ENCODE results near the gene MAP3K1. TPM values are rescaled to one million over a fixed set of nuclear protein-coding genes. Genes with fewer than 3 reads are reported as not detected.
A peak's percentile ranks its signal among the peaks of the same experiment; 100 is the strongest.

The MAP3K1 gene
- total RNA-seq, 2 experiments from 2014 or later, result 33.4 to 35.9 TPM

GRCh38 chr5:56861893-56862485 is 46.6 kb downstream of the MAP3K1 start:
- Mint-ChIP-seq H3K4me3 (no peak overlapping the region), H3K4me1 (no peaks in the 10 kb centered on the region), H3K9me3 (no peaks in the 10 kb centered on the region), H3K36me3 (peaks cover 30% of the 10 kb centered on the region), H3K27me3 (no peaks in the 10 kb centered on the region), H3K27ac (no peak overlapping the region)
- DNase-seq (no peak), ATAC-seq (ENCODE audit: low read depth) (no peak)
- POLR2A ChIA-PET, result no interaction called here

- H3K27ac Mint-ChIP-seq, result no peak overlapping the region
- H3K4me3 Mint-ChIP-seq, result no peak overlapping the region
- ATAC-seq (ENCODE audit: low read depth), result no peak
- no peaks in the 10 kb centered on the region for H3K4me1 Mint-ChIP-seq
- no peaks in the 10 kb centered on the region for H3K27me3 Mint-ChIP-seq
- H3K36me3 Mint-ChIP-seq, result peaks cover 30% of the 10 kb centered on the region
- DNase-seq, result no peak
- no peaks in the 10 kb centered on the region for H3K9me3 Mint-ChIP-seq
- POLR2A ChIA-PET, result no interaction called here
Observed at GRCh38 chr5:56862909-56863308, 47.6 kb downstream of the MAP3K1 start.

- DNase-seq (no peak), ATAC-seq (ENCODE audit: low read depth) (no peak)
- no peaks in the 10 kb centered on the region for H3K27me3 Mint-ChIP-seq
- H3K36me3 Mint-ChIP-seq, result peaks cover 33% of the 10 kb centered on the region
- no peak overlapping the region for H3K4me3 Mint-ChIP-seq
- no peaks in the 10 kb centered on the region for H3K9me3 Mint-ChIP-seq
- no peak overlapping the region for H3K27ac Mint-ChIP-seq
- no peaks in the 10 kb centered on the region for H3K4me1 Mint-ChIP-seq
- POLR2A ChIA-PET, result no interaction called here
Observed at GRCh38 chr5:56871777-56872176, 56.4 kb downstream of the MAP3K1 start.

GRCh38 chr5:56873056-56873455 is 57.7 kb downstream of the MAP3K1 start:
- POLR2A ChIA-PET, result interaction anchor here (0.6 kb wide), 1 partner anchor 718 kb away, joined by 3 read pairs; no protein-coding TSS in a partner anchor
- Mint-ChIP-seq H3K27ac (no peak overlapping the region), H3K27me3 (no peaks in the 10 kb centered on the region)

GRCh38 chr5:56876327-56876726 is 61.0 kb downstream of the MAP3K1 start:
- Mint-ChIP-seq H3K4me3 (no peak overlapping the region), H3K9me3 (no peaks in the 10 kb centered on the region), H3K36me3 (peaks cover 42% of the 10 kb centered on the region), H3K27me3 (no peaks in the 10 kb centered on the region), H3K27ac (no peak overlapping the region), H3K4me1 (no peaks in the 10 kb centered on the region)
- ATAC-seq (ENCODE audit: low read depth), result no peak
- DNase-seq, result no peak
- POLR2A ChIA-PET, result no interaction called here

More at GRCh38 chr5:56873056-56873455, 57.7 kb downstream of the MAP3K1 start:
- DNase-seq (no peak), ATAC-seq (ENCODE audit: low read depth) (no peak)
- no peaks in the 10 kb centered on the region for H3K4me1 Mint-ChIP-seq
- no peaks in the 10 kb centered on the region for H3K9me3 Mint-ChIP-seq
- H3K36me3 Mint-ChIP-seq, result peaks cover 35% of the 10 kb centered on the region
- no peak overlapping the region for H3K4me3 Mint-ChIP-seq

- ATAC-seq (ENCODE audit: low read depth) (no peak), DNase-seq (no peak)
- Mint-ChIP-seq H3K4me1 (peaks cover 3% of the 10 kb centered on the region), H3K36me3 (peaks cover 49% of the 10 kb centered on the region), H3K27ac (no peak overlapping the region), H3K27me3 (no peaks in the 10 kb centered on the region), H3K4me3 (no peak overlapping the region), H3K9me3 (no peaks in the 10 kb centered on the region)
- POLR2A ChIA-PET, result no interaction called here
Observed at GRCh38 chr5:56881571-56881970, 66.2 kb downstream of the MAP3K1 start.

GRCh38 chr5:56893251-56893951 is 78.1 kb downstream of the MAP3K1 start:
- POLR2A ChIA-PET, result no interaction called here
- Mint-ChIP-seq H3K27ac (peak overlapping the region; percentile 4), H3K27me3 (no peaks in the 10 kb centered on the region), H3K36me3 (peaks cover 59% of the 10 kb centered on the region), H3K4me3 (no peak overlapping the region), H3K9me3 (no peaks in the 10 kb centered on the region), H3K4me1 (peaks cover 5% of the 10 kb centered on the region)
- DNase-seq (no peak), ATAC-seq (ENCODE audit: low read depth) (peak; percentile 61)

GRCh38 chr5:56896763-56897162 is 81.4 kb downstream of the MAP3K1 start:
- Mint-ChIP-seq H3K36me3 (peaks cover 32% of the 10 kb centered on the region), H3K27me3 (no peaks in the 10 kb centered on the region), H3K4me1 (peaks cover 5% of the 10 kb centered on the region), H3K4me3 (no peak overlapping the region), H3K27ac (no peak overlapping the region), H3K9me3 (no peaks in the 10 kb centered on the region)
- POLR2A ChIA-PET, result no interaction called here
- ATAC-seq (ENCODE audit: low read depth), result no peak
- no peak for DNase-seq

GRCh38 chr5:56898213-56898612 is 82.9 kb downstream of the MAP3K1 start:
- Mint-ChIP-seq H3K4me1 (peaks cover 3% of the 10 kb centered on the region), H3K9me3 (no peaks in the 10 kb centered on the region), H3K4me3 (no peak overlapping the region), H3K36me3 (peaks cover 23% of the 10 kb centered on the region), H3K27ac (no peak overlapping the region), H3K27me3 (no peaks in the 10 kb centered on the region)
- no peak for DNase-seq
- POLR2A ChIA-PET, result no interaction called here
- ATAC-seq (ENCODE audit: low read depth), result no peak

- Mint-ChIP-seq H3K9me3 (no peaks in the 10 kb centered on the region), H3K36me3 (peaks cover 10% of the 10 kb centered on the region), H3K4me1 (no peaks in the 10 kb centered on the region), H3K4me3 (no peak overlapping the region), H3K27me3 (peaks cover 8% of the 10 kb centered on the region), H3K27ac (no peak overlapping the region)
- DNase-seq, result no peak
- POLR2A ChIA-PET, result no interaction called here
- no peak for ATAC-seq (ENCODE audit: low read depth)
Observed at GRCh38 chr5:56900395-56900794, 85.0 kb downstream of the MAP3K1 start.

- Mint-ChIP-seq H3K27ac (no peak overlapping the region), H3K27me3 (peaks cover 8% of the 10 kb centered on the region), H3K4me3 (no peak overlapping the region), H3K9me3 (no peaks in the 10 kb centered on the region), H3K36me3 (peaks cover 8% of the 10 kb centered on the region), H3K4me1 (no peaks in the 10 kb centered on the region)
- POLR2A ChIA-PET, result no interaction called here
- ATAC-seq (ENCODE audit: low read depth) (peak; percentile 42), DNase-seq (no peak)
Observed at GRCh38 chr5:56900858-56901578, 85.7 kb downstream of the MAP3K1 start.

GRCh38 chr5:56908942-56909293 is 93.6 kb downstream of the MAP3K1 start:
- POLR2A ChIA-PET, result interaction anchor here (0.6 to 2.9 kb wide), 2 partner anchors 214 to 264 kb away, joined by 4 to 15 read pairs; partner anchors contain the start of gene GPBP1
- ATAC-seq (ENCODE audit: low read depth) (peak; percentile 15), DNase-seq (no peak)
- peaks cover 6% of the 10 kb centered on the region for H3K36me3 Mint-ChIP-seq
- no peaks in the 10 kb centered on the region for H3K9me3 Mint-ChIP-seq
- H3K4me3 Mint-ChIP-seq, result peak overlapping the region; percentile 96
- peak overlapping the region; percentile 88 for H3K27ac Mint-ChIP-seq
- H3K27me3 Mint-ChIP-seq, result peaks cover 13% of the 10 kb centered on the region
- peaks cover 18% of the 10 kb centered on the region for H3K4me1 Mint-ChIP-seq

- Mint-ChIP-seq H3K4me1 (peaks cover 18% of the 10 kb centered on the region), H3K27me3 (peaks cover 9% of the 10 kb centered on the region)
- peak; percentile 80 for ATAC-seq (ENCODE audit: low read depth)
Observed at GRCh38 chr5:56909294-56910209, 94.2 kb downstream of the MAP3K1 start, which contains the start of gene SETD9. Gene SETD9, plus strand, starts transcription at chr5:56909596. Its CDS starts 50 bp downstream, at chr5:56909646.

More at GRCh38 chr5:56909294-56910209, 94.2 kb downstream of the MAP3K1 start, which contains the start of gene SETD9:
- Mint-ChIP-seq H3K4me3 (peak within 1 kb of the TSS; percentile 96), H3K36me3 (peaks cover 6% of the 10 kb centered on the region), H3K9me3 (no peaks in the 10 kb centered on the region), H3K27ac (peak within 1 kb of the TSS; percentile 88)
- DNase-seq, result peak; percentile 94
- POLR2A ChIA-PET, result interaction anchor here (0.6 to 2.9 kb wide), 5 partner anchors 11 to 264 kb away, joined by 4 to 15 read pairs (median 6); partner anchors contain the start of gene GPBP1

Measured in activated naive CD8-positive, alpha-beta T cell treated with anti-CD3 and anti-CD28 coated beads, Interleukin-2, amount 10 ng/mL, durations not matched to agents 7 days and 5 days (primary cell).